Upper lobe of left lung (tissue), 6 donors: Measurements from ENCODE around the gene C15orf40. TPM values are rescaled to one million over a fixed set of nuclear protein-coding genes. Genes with fewer than 3 reads are reported as not detected.
A peak's percentile ranks its signal among the peaks of the same experiment; 100 is the strongest.
"Not testable (repeated sequence)": the region's sequence is repeated elsewhere in the genome, so short reads cannot be mapped to it uniquely, and the experiment has no call there.

ENCODE experiments used
- ATAC-seq, 2 donors: fragments of 200-7000 bp; cut with Tn5 transposase; one replicate each; pipeline ENCODE4 v1.9.1; 2022; ENCODE audit warnings: mild to moderate bottlenecking in 2 of 2, moderate library complexity in 2 of 2; ENCODE audit not compliant: low FRiP score in 2 of 2
- DNase-seq, 2 donors: peaks; one replicate each; pipeline ENCODE4 v3.0.0-alpha.2; 2019 to 2020
- H3K27ac ChIP-seq, 4 donors: fragments of 200-600 bp; sonication (generic); one replicate each; pipeline ENCODE4 v1.5.1; 2016 to 2019
- H3K27me3 ChIP-seq, 4 donors: fragments of 200-600 bp; sonication (generic); one replicate each; pipeline ENCODE4 v1.5.1; 2017 to 2019
- H3K36me3 ChIP-seq, 4 donors: fragments of 200-600 bp; sonication (generic); one replicate each; pipeline ENCODE4 v1.5.1; 2016 to 2019
- H3K4me1 ChIP-seq, 4 donors: fragments of 200-600 bp; sonication (generic); one replicate each; pipeline ENCODE4 v1.5.1; 2018 to 2019
- H3K4me3 ChIP-seq, 4 donors: fragments of 200-600 bp; sonication (generic); one replicate each; pipeline ENCODE4 v1.5.1; 2017 to 2019; ENCODE audit warnings: mild to moderate bottlenecking in 2 of 4, moderate library complexity in 1 of 4
- H3K9me3 ChIP-seq, 4 donors: fragments of 200-600 bp; sonication (generic); one replicate each; pipeline ENCODE4 v1.5.1; 2018 to 2019
- CTCF ChIP-seq, 6 experiments: fragments of 450-650 bp in 4 of 6; fragments of 200-600 bp in 2 of 6; sonication (generic) in 2 of 6; IDR thresholded peaks; one replicate each; pipeline ENCODE4 v1.5.1; 2016 to 2019; ENCODE audit warnings: antibody characterized with exemption in 6 of 6
- EP300 ChIP-seq, 4 donors: sonication (generic); formaldehyde crosslinking; IDR thresholded peaks; one replicate each; pipeline ENCODE4 v1.5.1; 2017; ENCODE audit warnings: antibody characterized with exemption in 4 of 4, control low read depth in 2 of 4
- POLR2A ChIP-seq, 4 donors: fragments of 450-650 bp; IDR thresholded peaks; one replicate each; pipeline ENCODE4 v1.5.1; 2016 to 2017; ENCODE audit warnings: antibody characterized with exemption in 4 of 4, mild to moderate bottlenecking in 2 of 4
- POLR2AphosphoS5 ChIP-seq, 2 donors: sonication (generic); formaldehyde crosslinking; IDR thresholded peaks; one replicate each; pipeline ENCODE4 v1.5.1; 2017; ENCODE audit warnings: antibody characterized with exemption in 2 of 2
- WGBS, 2 donors: methylation state at CpG; one replicate each; pipeline ENCODE4 v1.1.5; 2017 to 2018; 5-methylcytosine and 5-hydroxymethylcytosine counted together
- total RNA-seq, 6 donors: library from RNA; depleted of rRNA in 4 of 6; stranded (reverse); fragments of >200 nt in 4 of 6; gene quantifications; one replicate each; pipeline versions ENCODE4 v1.1.0 to v1.2.1, GENCODE V29; 2016 to 2021
- donor health status: DM: no; HTN: no; CAD: no; lungs with moderate emphysema.
- donor health status: DM: no; HTN: yes; CAD: no; lungs with severe emphysema.

Gene C15orf40
- total RNA-seq, 6 donors from 2014 or later: 8.6 to 27.5 (median 16.8) TPM

DNA sequence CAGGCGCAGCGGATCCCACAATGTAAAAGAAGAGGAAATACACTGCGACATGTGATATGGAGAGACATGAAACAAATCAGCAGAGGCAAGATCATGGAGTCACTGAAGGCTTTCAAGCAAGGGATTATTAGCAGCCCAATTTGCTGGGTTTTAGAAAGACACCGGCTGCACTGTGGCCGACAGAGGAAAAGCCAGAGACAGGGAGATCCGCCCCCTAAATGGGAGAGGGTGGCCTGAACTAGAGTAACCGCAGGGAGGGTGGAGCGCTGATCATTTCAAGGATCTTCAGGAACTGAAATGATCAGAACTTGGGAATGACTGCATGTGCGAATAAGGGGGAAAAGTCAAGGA, 612 bp upstream of the C15orf40 start:
- peak overlapping the region in 3 of 4 donors; percentile 97 to 99 (median 97) for H3K4me3 ChIP-seq
- 55 to 60% methylated on average over 9 of the region's 9 CpGs for WGBS, 2 donors
- no peaks in the 10 kb centered on the region for H3K27me3 ChIP-seq
- ATAC-seq (peak in 1 of 2 donors; percentile 7), DNase-seq (no peak)
- peaks cover 19 to 29% (median 20%) of the 10 kb centered on the region in 4 donors for H3K4me1 ChIP-seq
- peak overlapping the region; percentile 85 to 89 (median 88) for H3K27ac ChIP-seq
- TF ChIP-seq POLR2AphosphoS5 (IDR thresholded peaks at IDR 0.05) (no peak), EP300 (IDR thresholded peaks at IDR 0.05) (no peak), CTCF (IDR thresholded peaks at IDR 0.05) (no peak), POLR2A (IDR thresholded peaks at IDR 0.05) (no peak)
- no peaks in the 10 kb centered on the region for H3K9me3 ChIP-seq
- H3K36me3 ChIP-seq: peaks cover 10 to 45% (median 23%) of the 10 kb centered on the region in 4 donors

GRCh38 chr15:83010709-83011270, 649 bp downstream of the C15orf40 start:
- 6 to 11% methylated on average over 12 to 15 of the region's 15 CpGs for WGBS, 2 donors
- Histone ChIP-seq H3K4me3 (peak overlapping the region; percentile 86 to 99 (median 97)), H3K4me1 (peaks cover 19 to 29% (median 20%) of the 10 kb centered on the region in 4 donors), H3K27me3 (no peaks in the 10 kb centered on the region), H3K36me3 (peaks cover 10 to 46% (median 27%) of the 10 kb centered on the region in 4 donors), H3K27ac (peak overlapping the region; percentile 85 to 89 (median 88)), H3K9me3 (no peaks in the 10 kb centered on the region)
- TF ChIP-seq POLR2AphosphoS5 (IDR thresholded peaks at IDR 0.05) (no peak), CTCF (IDR thresholded peaks at IDR 0.05) (peak; percentile 59 to 82 (median 68))
- DNase-seq: peak in 1 of 2 donors; percentile 77
- peak; percentile 91 to 92 for ATAC-seq

DNA sequence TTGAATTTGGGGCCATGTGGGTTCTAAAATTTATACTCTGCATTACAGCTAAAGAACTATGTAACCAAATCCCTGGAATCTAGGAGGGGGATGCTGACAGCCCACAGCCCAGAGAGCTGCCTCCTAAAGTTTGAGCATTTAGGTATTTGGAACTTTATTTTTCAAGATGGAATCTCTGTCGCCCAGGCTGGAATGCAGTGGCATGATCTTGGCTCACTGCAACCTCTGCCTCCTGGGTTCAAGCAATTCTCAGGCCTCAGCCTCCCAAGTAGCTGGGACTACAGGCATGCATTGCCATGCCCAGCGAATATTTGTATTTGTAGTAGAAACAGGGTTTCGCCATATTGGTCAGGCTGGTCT, 10.8 kb downstream of the C15orf40 start:
- H3K9me3 ChIP-seq, H3K4me1 ChIP-seq, DNase-seq, H3K27me3 ChIP-seq, H3K27ac ChIP-seq, H3K4me3 ChIP-seq, ATAC-seq: not testable (repeated sequence)
- WGBS, 2 donors: 91 to 100% methylated on average over 2 to 3 of the region's 3 CpGs
- H3K36me3 ChIP-seq: peaks cover 4 to 22% (median 7%) of the 10 kb centered on the region in 4 donors

DNA sequence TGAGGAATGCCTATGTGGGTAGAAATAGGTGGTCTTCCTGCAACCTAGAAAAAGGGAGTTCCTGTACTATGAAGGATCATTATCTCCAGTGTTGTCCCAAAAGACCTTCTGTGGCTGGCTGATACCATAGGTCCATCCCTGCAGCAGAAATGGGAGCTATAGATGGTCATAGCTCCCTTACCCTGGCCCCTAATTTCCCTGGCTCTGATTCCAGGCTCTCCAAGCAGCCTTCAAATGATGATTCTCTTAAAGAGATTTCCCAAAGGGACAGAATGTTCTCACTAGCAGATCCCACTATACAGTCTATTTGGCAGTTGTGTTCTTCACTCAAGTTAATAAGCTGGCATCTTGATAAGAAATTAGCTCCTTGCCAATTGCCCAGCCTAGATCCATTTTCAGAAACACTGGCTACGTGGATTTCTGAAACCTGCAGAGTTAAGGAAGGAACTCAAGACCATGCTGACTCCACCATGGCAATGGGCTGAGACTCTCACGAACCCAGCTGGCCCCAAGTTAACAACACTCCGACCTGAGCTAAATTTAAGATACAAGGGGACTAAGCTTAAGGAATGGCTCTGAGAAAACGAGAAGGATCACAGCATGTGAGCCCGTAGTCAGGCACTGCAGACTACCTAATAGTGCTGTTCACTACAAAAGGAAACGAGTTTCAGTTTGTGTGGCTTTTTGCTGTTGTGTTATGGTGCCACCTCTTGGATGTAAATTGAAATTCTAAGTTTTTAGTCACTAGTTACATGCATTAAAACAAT, 11.4 kb downstream of the C15orf40 start:
- H3K36me3 ChIP-seq: peaks cover under 1 to 16% (median 5%) of the 10 kb centered on the region in 4 donors
- H3K4me1 ChIP-seq: peaks cover 0 to 9% (median 3%) of the 10 kb centered on the region in 4 donors
- DNase-seq (no peak), ATAC-seq (peak; percentile 68 to 80)
- H3K4me3 ChIP-seq: peak overlapping the region in 2 of 4 donors; percentile 33 to 35
- no peak overlapping the region for H3K27ac ChIP-seq
- H3K27me3 ChIP-seq: no peaks in the 10 kb centered on the region
- H3K9me3 ChIP-seq: no peaks in the 10 kb centered on the region
- TF ChIP-seq CTCF (IDR thresholded peaks at IDR 0.05): peak in 3 of 6 experiments; percentile 41 to 54 (median 43)
- no peak for TF ChIP-seq POLR2A (IDR thresholded peaks at IDR 0.05)
- 20 to 37% methylated on average over 6 of the region's 6 CpGs for WGBS, 2 donors

- Histone ChIP-seq H3K27me3 (no peaks in the 10 kb centered on the region), H3K27ac (no peak overlapping the region), H3K4me1 (peaks cover 0 to 9% (median 3%) of the 10 kb centered on the region in 4 donors), H3K36me3 (peaks cover 0 to 11% (median 0%) of the 10 kb centered on the region in 4 donors), H3K9me3 (no peaks in the 10 kb centered on the region), H3K4me3 (no peak overlapping the region)
- DNase-seq (no peak), ATAC-seq (no peak)
- no peak for TF ChIP-seq POLR2AphosphoS5 (IDR thresholded peaks at IDR 0.05)
- no peak for TF ChIP-seq CTCF (IDR thresholded peaks at IDR 0.05)
- TF ChIP-seq EP300 (IDR thresholded peaks at IDR 0.05): no peak
- TF ChIP-seq POLR2A (IDR thresholded peaks at IDR 0.05): no peak
- WGBS, 2 donors: 87 to 92% methylated on average over 6 of the region's 6 CpGs
Measured at GRCh38 chr15:82999426-82999825, 12.0 kb downstream of the C15orf40 start.
